GM23248 (cell line): ENCODE data around the gene MRAS.

Experiments
- EZH2 ChIP-seq: fragments of 200-600 bp; sonication (generic); IDR thresholded peaks from 2 replicates; pipeline ENCODE4 v1.6.1; 2018; ENCODE audit warnings: antibody characterized with exemption, mild to moderate bottlenecking; ENCODE audit not compliant: insufficient read depth, poor library complexity, severe bottlenecking
- EZH2phosphoT487 ChIP-seq: fragments of 200-600 bp; sonication (generic); IDR thresholded peaks from 2 replicates; pipeline ENCODE4 v1.6.1; 2018; ENCODE audit warnings: antibody characterized with exemption, moderate library complexity, mild to moderate bottlenecking, low read depth; ENCODE audit not compliant: insufficient read depth

DNA sequence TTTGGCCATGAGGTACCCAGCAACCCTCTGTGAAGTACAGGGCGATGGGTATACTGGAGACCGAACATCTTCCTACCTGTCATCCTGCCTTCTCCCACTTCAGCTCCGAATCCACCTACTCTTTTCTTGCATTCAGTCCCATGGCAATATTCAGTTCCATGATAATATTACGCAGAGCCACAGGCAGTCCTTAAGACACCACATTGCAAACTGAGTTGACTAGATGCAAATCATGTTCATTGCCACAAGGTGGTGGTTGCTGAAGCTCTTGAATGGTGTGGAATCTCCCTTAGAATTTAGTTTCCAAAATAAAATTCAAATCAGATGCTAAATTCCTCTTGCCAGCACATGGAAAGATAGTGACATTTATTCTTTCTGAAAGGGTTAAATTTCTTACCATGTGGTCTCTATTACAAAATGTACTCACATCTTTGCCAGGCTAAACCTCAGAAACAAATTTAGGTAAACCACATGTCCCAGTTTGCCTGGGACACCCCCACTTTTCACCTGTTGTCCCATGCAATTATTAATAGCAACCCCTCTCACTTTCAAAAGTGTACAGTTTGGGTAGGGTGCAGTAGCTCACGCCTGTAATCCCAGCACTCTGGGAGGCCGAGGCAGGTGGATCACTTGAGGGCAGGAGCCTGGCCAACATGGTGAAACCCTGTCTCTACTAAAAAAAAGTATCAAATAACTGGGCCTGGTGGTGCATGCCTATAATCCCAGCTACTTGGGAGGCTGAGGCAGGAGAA lies 17.1 kb upstream of the MRAS start:
- TF ChIP-seq EZH2 = no peak
- no peak for TF ChIP-seq EZH2phosphoT487
